OCI-LY3 (cell line): Measurements from ENCODE around the gene B3GNT7.

Source experiments
- CTCF ChIP-seq: fragments of 200-600, 300-600 bp; sonication (generic); IDR thresholded peaks from 2 replicates; pipeline ENCODE4 v1.5.1; 2014; ENCODE audit warnings: antibody characterized with exemption, low read length, low read depth
- EZH2phosphoT487 ChIP-seq: fragments of 200-600 bp; shearing (Covaris generic); IDR thresholded peaks from 2 replicates; pipeline ENCODE4 v1.6.1; 2018; ENCODE audit warnings: antibody characterized with exemption, mixed run types, low read depth

DNA sequence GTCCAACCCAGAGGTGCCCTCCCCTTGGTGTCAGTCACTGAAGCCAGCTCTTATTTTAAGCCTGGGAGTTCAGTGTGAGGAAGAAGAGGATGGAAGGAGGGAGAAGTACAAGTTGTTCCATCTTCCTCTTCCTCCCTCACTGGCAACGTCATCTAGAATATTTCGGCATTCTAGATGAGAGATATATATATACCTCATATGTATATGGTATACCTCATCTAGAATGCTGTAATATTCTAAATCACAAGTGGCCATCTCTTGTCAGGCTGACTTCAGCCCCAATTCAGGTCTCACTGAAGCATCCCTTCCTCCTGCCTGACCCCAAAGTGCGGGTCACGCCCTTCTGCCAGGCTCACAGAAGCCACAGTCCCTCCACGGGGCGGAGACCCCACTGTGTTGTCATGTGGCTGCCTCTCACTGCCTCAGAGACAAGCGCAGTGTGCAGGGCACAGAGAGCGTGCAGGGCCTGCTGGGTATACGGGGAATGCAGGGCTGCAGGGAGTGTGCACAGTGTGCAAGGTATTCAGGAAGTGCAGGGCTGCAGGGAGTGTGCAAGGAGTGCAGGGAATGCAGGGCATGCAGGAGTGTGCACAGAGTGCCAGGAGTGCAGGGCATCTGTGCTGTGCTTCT is 32.8 kb upstream of the B3GNT7 start:
- no peak for TF ChIP-seq CTCF
- TF ChIP-seq EZH2phosphoT487 = no peak
